Transverse colon (tissue), 1 donor: ENCODE data around the gene SUPT5H.

Experiments
- EP300 ChIP-seq: sonication (generic); formaldehyde crosslinking; IDR thresholded peaks from one replicate; pipeline ENCODE4 v1.6.1; 2017; ENCODE audit warnings: antibody characterized with exemption, low read depth
- POLR2A ChIP-seq: fragments of 450-650 bp; IDR thresholded peaks from one replicate; pipeline ENCODE4 v1.6.1; 2016; ENCODE audit warnings: antibody characterized with exemption, mild to moderate bottlenecking, moderate library complexity

- no peak for TF ChIP-seq POLR2A
- no peak for TF ChIP-seq EP300
These were observed 49.3 kb downstream of the SUPT5H start for GRCh38 chr19:39494661-39495060.
